HL-60 (cell line): ENCODE data around the gene COX7A1.
A peak's percentile ranks its signal among the peaks of the same experiment; 100 is the strongest.

Experiments used
- DNase-seq, 2 experiments: peaks; one replicate each; pipeline ENCODE4 v3.0.0-alpha.2; 2010 to 2020; ENCODE audit warnings: low read depth in 1 of 2, low spot score in 1 of 2
- H3K27ac ChIP-seq: fragments of 250-450 bp; sonication (Bioruptor Pico); replicated peaks from 2 replicates; pipeline ENCODE4 v1.5.1; 2020; ENCODE audit warnings: mild to moderate bottlenecking, moderate library complexity
- H3K27me3 ChIP-seq: fragments of 250-450 bp; sonication (Bioruptor Pico); 2 replicates; pipeline ENCODE4 v1.5.1; 2021; ENCODE audit warnings: mild to moderate bottlenecking, moderate library complexity; ENCODE audit not compliant: insufficient read depth, poor library complexity, severe bottlenecking
- H3K4me3 ChIP-seq: replicated peaks from 2 replicates; pipeline ENCODE4 v1.5.1; 2011; ENCODE audit warnings: mild to moderate bottlenecking, control low read depth, low read length; ENCODE audit not compliant: insufficient read depth
- CTCF ChIP-seq: IDR thresholded peaks from one replicate; pipeline ENCODE4 v1.5.1; 2011; ENCODE audit warnings: low read length, control low read depth, inconsistent platforms; ENCODE audit not compliant: insufficient read depth
- GABPA ChIP-seq: IDR thresholded peaks from 2 replicates; pipeline ENCODE4 v1.6.1; 2012; ENCODE audit warnings: low read depth
- POLR2AphosphoS5 ChIP-seq: IDR thresholded peaks from 2 replicates; pipeline ENCODE4 v1.6.1; 2012; ENCODE audit warnings: low read depth
- REST ChIP-seq: IDR thresholded peaks from 2 replicates; pipeline ENCODE4 v1.6.1; 2012; ENCODE audit warnings: low read depth; ENCODE audit not compliant: insufficient replicate concordance
- SPI1 ChIP-seq: IDR thresholded peaks from 2 replicates; pipeline ENCODE4 v1.6.1; 2012; ENCODE audit warnings: low read depth, mild to moderate bottlenecking, borderline replicate concordance

Gene COX7A1

GRCh38 chr19:36113425-36113824 is 38.8 kb downstream of the COX7A1 start:
- H3K4me3 ChIP-seq = peak overlapping the region; percentile 97
- TF ChIP-seq GABPA (no peak), REST (no peak), CTCF (no peak), POLR2AphosphoS5 (no peak), SPI1 (no peak)
- H3K27me3 ChIP-seq = no peaks in the 10 kb centered on the region
- DNase-seq = no peak
- no peak overlapping the region for H3K27ac ChIP-seq

GRCh38 chr19:36112678-36113077 is 39.6 kb downstream of the COX7A1 start:
- Histone ChIP-seq H3K4me3 (no peak overlapping the region), H3K27me3 (no peaks in the 10 kb centered on the region), H3K27ac (no peak overlapping the region)
- DNase-seq = no peak
- TF ChIP-seq SPI1 = no peak
- TF ChIP-seq POLR2AphosphoS5 = no peak
- no peak for TF ChIP-seq GABPA
- no peak for TF ChIP-seq CTCF
- TF ChIP-seq REST = no peak

GRCh38 chr19:36111200-36111539 is 41.1 kb downstream of the COX7A1 start:
- H3K4me3 ChIP-seq = no peak overlapping the region

More at GRCh38 chr19:36111200-36111539, 41.1 kb downstream of the COX7A1 start:
- Histone ChIP-seq H3K27me3 (no peaks in the 10 kb centered on the region), H3K27ac (no peak overlapping the region)
- TF ChIP-seq SPI1 = no peak
- no peak for TF ChIP-seq CTCF
- no peak for TF ChIP-seq GABPA
- no peak for TF ChIP-seq POLR2AphosphoS5
- TF ChIP-seq REST = no peak
- DNase-seq = no peak
